Thymus (tissue), 11 donors: Measurements from ENCODE around the gene CPNE9. TPM values are rescaled to one million over a fixed set of nuclear protein-coding genes. Genes with fewer than 3 reads are reported as not detected.

Source experiments
- DNase-seq, 9 donors: peaks; one replicate each; pipeline ENCODE4 v3.0.0-alpha.2; 2013; ENCODE audit warnings: low spot score in 9 of 9, low read depth in 6 of 9, missing footprints in 1 of 9
- H3K27ac ChIP-seq, 2 donors: one replicate each; pipeline ENCODE4 v1.5.1; 2013; ENCODE audit warnings: control low read depth in 1 of 2, low read depth in 1 of 2, low read length in 1 of 2, mild to moderate bottlenecking in 1 of 2, moderate library complexity in 1 of 2
- H3K27me3 ChIP-seq, 2 donors: one replicate each; pipeline ENCODE4 v1.5.1; 2013; ENCODE audit warnings: low read length in 1 of 2; ENCODE audit not compliant: control insufficient read depth in 2 of 2, insufficient read depth in 1 of 2
- H3K36me3 ChIP-seq, 2 donors: one replicate each; pipeline ENCODE4 v1.5.1; 2013; ENCODE audit warnings: low read length in 1 of 2, mild to moderate bottlenecking in 1 of 2, moderate library complexity in 1 of 2; ENCODE audit not compliant: control insufficient read depth in 2 of 2, insufficient read depth in 2 of 2
- H3K4me1 ChIP-seq, 2 donors: one replicate each; pipeline ENCODE4 v1.5.1; 2013; ENCODE audit warnings: low read length in 2 of 2; ENCODE audit not compliant: control insufficient read depth in 2 of 2, insufficient read depth in 2 of 2
- H3K4me3 ChIP-seq, 2 donors: one replicate each; pipeline ENCODE4 v1.5.1; 2013; ENCODE audit warnings: low read length in 2 of 2, control low read depth in 1 of 2, mild to moderate bottlenecking in 1 of 2
- H3K9me3 ChIP-seq, 2 donors: one replicate each; pipeline ENCODE4 v1.5.1; 2013; ENCODE audit warnings: low read length in 1 of 2, mild to moderate bottlenecking in 1 of 2; ENCODE audit not compliant: control insufficient read depth in 2 of 2, insufficient read depth in 1 of 2
- WGBS: extraction: QIAGEN DNeasy Blood & Tissue Kit; methylation state at CpG from one replicate; pipeline ENCODE4 v1.1.7; 2013; 5-methylcytosine and 5-hydroxymethylcytosine counted together
- polyA plus RNA-seq: library from polyadenylated mRNA; stranded (reverse); fragments of 200-250 nt; gene quantifications from one replicate; pipeline ENCODE4 v1.2.3, GENCODE V29; 2013
- total RNA-seq: library from RNA; stranded (reverse); fragments of 120-200 nt; gene quantifications from one replicate; pipeline ENCODE4 v1.2.4, GENCODE V29; 2013
- donor health status: healthy.

Gene CPNE9
- total and polyA plus RNA-seq, 2 donors, result 0.14 to 0.27 TPM

DNA sequence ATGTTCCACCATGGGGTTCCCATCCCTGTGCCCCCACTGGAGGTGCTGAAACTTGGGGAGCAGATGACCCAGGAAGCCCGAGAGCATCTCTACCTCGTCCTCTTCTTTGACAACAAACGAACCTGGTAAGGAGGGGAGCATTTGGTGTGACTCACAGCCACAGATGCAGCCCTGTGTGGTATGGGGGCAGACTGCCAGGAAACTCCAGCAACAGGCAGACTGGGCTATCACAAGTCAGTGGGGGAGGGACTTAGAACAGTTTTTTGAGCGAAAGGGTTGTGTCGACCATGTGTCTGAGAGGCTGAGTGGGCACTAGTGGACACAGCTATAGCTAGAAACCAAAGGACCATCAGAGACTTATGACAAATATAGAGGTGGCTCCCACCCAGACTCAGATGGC lies 42.7 kb downstream of the CPNE9 start:
- Histone ChIP-seq H3K27me3 (no peaks in the 10 kb centered on the region), H3K36me3 (peaks cover 68 to 75% of the 10 kb centered on the region in 2 donors), H3K4me1 (peaks cover 10 to 16% of the 10 kb centered on the region in 2 donors), H3K4me3 (no peak overlapping the region), H3K9me3 (no peaks in the 10 kb centered on the region), H3K27ac (no peak overlapping the region)
- WGBS, result 95% methylated on average over 5 of the region's 5 CpGs
- no peak for DNase-seq

DNA sequence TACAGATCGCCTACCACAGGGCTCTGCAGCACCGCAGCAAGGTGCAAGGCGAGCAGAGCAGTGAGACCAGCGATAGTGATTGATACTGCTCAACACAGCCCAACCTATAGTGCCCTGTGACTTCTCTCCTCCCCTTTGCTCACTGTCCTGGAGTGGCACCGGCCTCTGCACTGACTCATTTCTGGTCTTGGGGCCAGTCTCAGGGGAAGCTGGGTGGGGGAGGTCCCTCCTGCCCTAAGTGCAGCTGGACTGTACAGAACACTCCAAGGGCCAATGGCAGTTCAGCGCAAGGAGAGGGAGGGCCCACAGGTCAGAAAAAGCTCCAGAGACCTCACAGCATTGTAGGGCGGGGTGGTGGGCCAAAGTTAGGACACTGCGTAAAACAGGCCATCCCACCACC lies 43.6 kb downstream of the CPNE9 start:
- H3K4me3 ChIP-seq, result no peak overlapping the region
- H3K27me3 ChIP-seq, result no peaks in the 10 kb centered on the region
- H3K27ac ChIP-seq, result no peak overlapping the region
- 97% methylated on average over 8 of the region's 8 CpGs for WGBS
- H3K4me1 ChIP-seq, result peaks cover 17 to 22% of the 10 kb centered on the region in 2 donors
- no peak for DNase-seq
- H3K9me3 ChIP-seq, result no peaks in the 10 kb centered on the region
- H3K36me3 ChIP-seq, result peaks cover 64 to 74% of the 10 kb centered on the region in 2 donors

DNA sequence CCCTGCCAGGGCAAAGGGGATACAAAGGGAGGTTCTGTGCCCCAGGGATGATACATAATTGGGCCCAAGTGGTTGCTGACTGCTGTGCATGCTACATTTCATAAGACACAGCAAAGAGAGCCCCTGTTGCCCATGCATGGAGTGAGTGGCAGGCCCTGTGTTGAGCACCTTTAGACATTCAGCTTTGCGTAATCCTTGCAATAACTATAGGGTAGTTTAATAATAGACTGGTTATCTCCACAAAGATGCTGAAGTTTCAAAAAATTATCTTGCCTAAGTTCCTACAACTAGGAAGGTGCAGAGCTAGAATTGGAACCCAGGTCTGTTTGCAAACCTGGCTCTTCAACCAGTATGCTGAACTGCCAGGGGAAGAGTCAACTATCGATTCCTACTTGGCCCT lies 44.4 kb downstream of the CPNE9 start:
- peaks cover 60 to 72% of the 10 kb centered on the region in 2 donors for H3K36me3 ChIP-seq
- no peak for DNase-seq
- H3K9me3 ChIP-seq, result no peaks in the 10 kb centered on the region
- no peak overlapping the region for H3K4me3 ChIP-seq
- no peak overlapping the region for H3K27ac ChIP-seq
- H3K4me1 ChIP-seq, result peaks cover 17 to 22% of the 10 kb centered on the region in 2 donors
- WGBS, result 99% methylated on average over 2 of the region's 2 CpGs
- H3K27me3 ChIP-seq, result no peaks in the 10 kb centered on the region

DNA sequence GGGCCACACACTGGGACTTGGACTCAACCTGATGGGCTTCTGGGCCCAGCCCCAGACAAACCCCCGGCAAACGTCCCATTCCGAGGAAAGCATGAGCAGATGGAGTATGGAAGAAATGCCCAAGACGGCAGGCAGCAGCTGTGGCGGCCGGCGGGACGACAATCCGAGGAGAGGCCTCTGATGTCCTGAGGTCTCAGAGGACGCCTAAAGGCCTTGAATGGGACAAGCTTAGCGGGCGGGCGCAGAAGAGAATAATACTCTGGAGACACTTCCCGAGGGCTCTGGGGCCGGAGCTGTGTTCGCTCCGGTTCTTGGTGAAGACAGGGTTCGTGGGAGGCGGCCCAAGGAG lies 45.6 kb downstream of the CPNE9 start:
- no peaks in the 10 kb centered on the region for H3K27me3 ChIP-seq
- peak overlapping the region; percentile 63 to 68 for H3K4me3 ChIP-seq
- H3K9me3 ChIP-seq, result no peaks in the 10 kb centered on the region
- no peak for DNase-seq
- H3K4me1 ChIP-seq, result peaks cover 17 to 23% of the 10 kb centered on the region in 2 donors
- WGBS, result 29% methylated on average over 19 of the region's 19 CpGs
- peaks cover 48 to 61% of the 10 kb centered on the region in 2 donors for H3K36me3 ChIP-seq
- peak overlapping the region; percentile 86 to 90 for H3K27ac ChIP-seq

DNA sequence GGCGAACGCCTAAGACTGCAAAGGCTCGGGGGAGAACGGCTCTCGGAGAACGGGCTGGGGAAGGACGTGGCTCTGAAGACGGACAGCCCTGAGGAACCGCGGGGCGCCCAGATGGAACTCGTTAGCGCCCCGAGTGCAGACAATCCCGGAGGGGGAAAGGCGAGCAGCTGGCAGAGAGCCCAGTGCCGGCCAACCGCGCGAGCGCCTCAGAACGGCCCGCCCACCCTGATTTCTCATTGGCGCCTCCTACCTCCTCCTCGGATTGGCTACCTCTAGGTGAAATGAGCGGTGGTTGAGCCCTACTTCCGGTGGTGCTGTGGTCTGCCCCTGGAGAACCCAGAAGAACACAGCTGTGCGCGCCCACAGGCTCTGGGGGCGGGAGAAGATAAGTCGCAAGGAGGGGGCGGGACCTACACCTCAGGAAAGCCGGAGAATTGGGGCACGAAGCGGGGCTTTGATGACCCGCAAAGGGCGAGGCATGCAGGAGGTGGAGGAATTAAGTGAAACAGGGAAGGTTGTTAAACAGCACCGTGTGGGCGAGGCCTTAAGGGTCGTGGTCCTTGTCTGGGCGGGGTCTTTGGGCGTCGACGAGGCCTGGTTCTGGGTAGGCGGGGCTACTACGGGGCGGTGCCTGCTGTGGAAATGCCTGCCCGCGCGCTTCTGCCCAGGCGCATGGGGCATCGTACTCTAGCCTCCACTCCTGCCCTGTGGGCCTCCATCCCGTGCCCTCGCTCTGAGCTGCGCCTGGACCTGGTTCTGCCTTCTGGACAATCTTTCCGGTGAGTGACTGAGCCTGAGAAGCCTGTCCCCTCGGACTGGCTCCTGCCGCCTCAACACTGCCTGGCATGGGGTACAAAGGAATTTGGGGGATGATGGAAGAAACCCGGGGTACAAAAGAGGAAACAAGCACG lies 46.3 kb downstream of the CPNE9 start, which contains the start of gene OGG1:
Gene OGG1 (plus strand): TSS at position 308 of the 911 bp plus-strand sequence. CDS start 335 bp downstream, at position 643.
- Histone ChIP-seq H3K4me3 (peak within 1 kb of the TSS; percentile 63 to 68), H3K36me3 (peaks cover 46 to 61% of the 10 kb centered on the region in 2 donors), H3K4me1 (peaks cover 21 to 28% of the 10 kb centered on the region in 2 donors), H3K27me3 (no peaks in the 10 kb centered on the region), H3K9me3 (no peaks in the 10 kb centered on the region), H3K27ac (peak within 1 kb of the TSS; percentile 86 to 94)
- under 1% methylated on average over 60 of the region's 60 CpGs for WGBS
- peak; percentile 93 to 99 (median 97) for DNase-seq

DNA sequence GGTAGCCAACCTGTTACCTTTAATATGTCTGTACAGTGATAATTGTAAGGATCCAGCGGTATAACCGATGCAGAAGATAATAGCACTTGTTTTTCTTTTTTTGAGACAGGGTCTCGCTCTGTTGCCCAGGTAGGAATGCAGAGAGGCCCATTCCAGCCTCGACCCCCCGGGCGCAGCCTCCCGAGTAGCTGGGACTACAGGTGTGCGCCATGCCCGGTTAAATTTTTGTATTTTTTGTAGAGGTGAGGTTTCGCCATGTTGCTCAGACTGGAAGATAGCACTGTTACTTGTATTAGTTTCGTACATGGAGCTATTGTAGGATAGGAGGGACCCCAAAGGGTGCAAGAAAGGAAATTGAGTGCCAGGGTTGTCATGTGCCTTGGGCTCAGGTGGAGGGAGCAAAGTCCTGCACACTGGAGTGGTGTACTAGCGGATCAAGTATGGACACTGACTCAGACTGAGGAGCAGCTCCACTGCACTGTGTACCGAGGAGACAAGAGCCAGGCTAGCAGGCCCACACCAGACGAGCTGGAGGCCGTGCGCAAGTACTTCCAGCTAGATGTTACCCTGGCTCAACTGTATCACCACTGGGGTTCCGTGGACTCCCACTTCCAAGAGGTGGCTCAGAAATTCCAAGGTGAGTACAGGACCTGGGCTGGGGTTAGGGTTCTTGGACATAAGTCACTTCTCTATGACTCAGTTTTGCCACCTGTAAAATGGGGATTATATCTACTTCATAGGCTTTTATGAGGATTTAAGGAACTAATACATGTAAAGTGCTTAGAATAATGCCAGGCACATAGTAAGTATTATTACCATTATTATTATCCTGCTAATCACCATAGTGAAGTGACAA lies 47.2 kb downstream of the CPNE9 start:
- peak in 1 of 9 donors; percentile 13 for DNase-seq
- peak overlapping the region; percentile 86 to 94 for H3K27ac ChIP-seq
- peaks cover 21 to 31% of the 10 kb centered on the region in 2 donors for H3K4me1 ChIP-seq
- H3K9me3 ChIP-seq, result no peaks in the 10 kb centered on the region
- H3K27me3 ChIP-seq, result no peaks in the 10 kb centered on the region
- WGBS, result 67% methylated on average over 17 of the region's 17 CpGs
- H3K36me3 ChIP-seq, result peaks cover 38 to 57% of the 10 kb centered on the region in 2 donors
- peak overlapping the region; percentile 63 to 68 for H3K4me3 ChIP-seq

DNA sequence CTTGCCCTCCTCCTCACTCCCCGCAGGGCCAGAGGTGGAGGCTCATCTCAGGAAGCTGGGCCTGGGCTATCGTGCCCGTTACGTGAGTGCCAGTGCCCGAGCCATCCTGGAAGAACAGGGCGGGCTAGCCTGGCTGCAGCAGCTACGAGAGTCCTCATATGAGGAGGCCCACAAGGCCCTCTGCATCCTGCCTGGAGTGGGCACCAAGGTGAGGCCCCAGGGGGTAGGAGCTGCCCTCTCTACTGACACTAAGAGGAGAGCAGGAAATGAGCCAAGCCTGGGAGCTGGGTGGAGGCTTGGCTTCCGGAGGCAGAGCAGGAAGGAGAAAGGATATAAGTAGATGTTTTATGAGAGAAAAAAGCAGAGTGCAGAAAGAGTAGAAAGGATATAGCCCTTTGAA lies 51.0 kb downstream of the CPNE9 start:
- Histone ChIP-seq H3K4me3 (no peak overlapping the region), H3K27me3 (no peaks in the 10 kb centered on the region), H3K27ac (no peak overlapping the region), H3K36me3 (peaks cover 49 to 59% of the 10 kb centered on the region in 2 donors), H3K4me1 (peaks cover 17 to 25% of the 10 kb centered on the region in 2 donors), H3K9me3 (no peaks in the 10 kb centered on the region)
- 90% methylated on average over 8 of the region's 8 CpGs for WGBS
- peak in 1 of 9 donors; percentile 41 for DNase-seq

DNA sequence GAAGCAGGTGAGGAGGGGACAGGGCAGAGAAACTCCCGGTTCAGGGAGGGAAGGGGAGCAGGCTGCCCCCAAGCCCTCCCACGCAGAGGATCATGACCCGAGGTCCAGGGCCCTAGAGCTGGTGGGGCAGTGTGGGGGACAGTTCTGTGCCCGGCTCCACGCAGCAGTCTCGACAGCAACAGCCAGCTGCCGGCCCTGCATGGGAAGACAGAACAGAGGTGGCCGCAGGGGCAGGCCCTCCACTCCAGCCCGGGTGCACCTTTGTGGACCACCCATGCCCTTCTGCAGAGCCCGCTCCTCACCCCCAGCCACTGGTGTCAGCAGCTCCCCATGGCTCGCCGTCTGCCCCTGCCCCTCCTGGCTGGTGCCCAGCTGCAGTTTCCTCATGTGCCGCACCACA lies 53.8 kb downstream of the CPNE9 start:
- DNase-seq, result no peak
- no peak overlapping the region for H3K4me3 ChIP-seq
- H3K36me3 ChIP-seq, result peaks cover 42 to 46% of the 10 kb centered on the region in 2 donors
- 98% methylated on average over 13 of the region's 13 CpGs for WGBS
- no peaks in the 10 kb centered on the region for H3K27me3 ChIP-seq
- H3K9me3 ChIP-seq, result no peaks in the 10 kb centered on the region
- no peak overlapping the region for H3K27ac ChIP-seq
- peaks cover 4 to 9% of the 10 kb centered on the region in 2 donors for H3K4me1 ChIP-seq
